Immature natural killer cell (primary cell): Measurements from ENCODE around the gene INSM1. TPM values are rescaled to one million over a fixed set of nuclear protein-coding genes. Genes with fewer than 3 reads are reported as not detected.
"Not testable (repeated sequence)": the region's sequence is repeated elsewhere in the genome, so short reads cannot be mapped to it uniquely, and the experiment has no call there.

Experiments
- DNase-seq, 3 donors: peaks; one replicate each; pipeline ENCODE4 v3.0.0; 2022; ENCODE audit warnings: mixed read lengths in 1 of 3
- H3K27ac Mint-ChIP-seq, 6 donors: one replicate each; pipeline ENCODE4 v1.8.0; 2020; ENCODE audit warnings: mixed read lengths in 6 of 6, mild to moderate bottlenecking in 5 of 6, inconsistent platforms in 4 of 6, moderate library complexity in 3 of 6
- H3K27me3 Mint-ChIP-seq, 3 donors: one replicate each; pipeline ENCODE4 v1.8.0; 2020 to 2021; ENCODE audit warnings: low read depth in 3 of 3, mild to moderate bottlenecking in 3 of 3, mixed read lengths in 3 of 3, moderate library complexity in 3 of 3, inconsistent platforms in 1 of 3
- H3K36me3 Mint-ChIP-seq, 3 donors: one replicate each; pipeline ENCODE4 v1.8.0; 2020; ENCODE audit warnings: mixed read lengths in 3 of 3, inconsistent platforms in 2 of 3, mild to moderate bottlenecking in 2 of 3
- H3K4me1 Mint-ChIP-seq, 2 donors: one replicate each; pipeline ENCODE4 v1.8.0; 2020; ENCODE audit warnings: inconsistent platforms in 2 of 2, mild to moderate bottlenecking in 2 of 2, mixed read lengths in 2 of 2, moderate library complexity in 1 of 2
- H3K4me3 Mint-ChIP-seq, 5 donors: one replicate each; pipeline ENCODE4 v1.8.0; 2020; ENCODE audit warnings: mild to moderate bottlenecking in 5 of 5, mixed read lengths in 5 of 5, inconsistent platforms in 3 of 5, moderate library complexity in 3 of 5
- H3K9me3 Mint-ChIP-seq, 6 donors: one replicate each; pipeline ENCODE4 v1.8.0; 2020; ENCODE audit warnings: mild to moderate bottlenecking in 6 of 6, mixed read lengths in 6 of 6, inconsistent platforms in 4 of 6, moderate library complexity in 3 of 6
- polyA plus RNA-seq, 3 donors: library from polyadenylated mRNA; unstranded; fragments of 300-500 nt; fragmentation: Illumina TruSeq; gene quantifications; one replicate each; pipeline ENCODE4 v1.2.3, GENCODE V29; 2021

INSM1 gene
- polyA plus RNA-seq, 3 donors from 2014 or later = not detected

DNA sequence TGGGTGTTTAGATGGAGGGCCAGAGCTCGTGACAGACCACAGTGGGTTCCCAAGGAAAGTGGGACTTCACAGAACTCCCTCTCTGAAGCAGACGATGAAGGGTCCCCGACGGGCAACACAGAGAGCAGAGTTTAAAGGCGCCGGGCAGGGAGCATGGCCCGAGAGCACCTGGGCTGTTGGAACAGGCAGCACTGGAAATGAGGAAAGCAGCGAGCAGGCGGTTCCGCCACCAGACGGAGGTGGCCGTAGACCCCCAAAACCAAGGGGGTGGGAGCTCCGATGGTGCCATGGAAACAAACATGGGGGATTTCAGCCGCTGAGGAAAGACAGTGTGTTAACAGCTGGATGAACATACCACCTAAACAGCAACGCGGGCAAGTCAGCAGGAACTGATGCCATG lies 27.5 kb upstream of the INSM1 start:
- Mint-ChIP-seq H3K27ac (no peak overlapping the region), H3K4me3 (no peak overlapping the region), H3K36me3 (peaks cover 0 to 5% (median 0%) of the 10 kb centered on the region in 3 donors), H3K4me1 (no peaks in the 10 kb centered on the region), H3K27me3 (peaks cover 0 to 2% (median 2%) of the 10 kb centered on the region in 3 donors), H3K9me3 (peaks cover 0 to 8% (median 0%) of the 10 kb centered on the region in 6 donors)
- DNase-seq = no peak

- Mint-ChIP-seq H3K4me1 (no peaks in the 10 kb centered on the region), H3K4me3 (no peak overlapping the region), H3K27me3 (peaks cover 0 to 2% (median 2%) of the 10 kb centered on the region in 3 donors), H3K27ac (no peak overlapping the region), H3K9me3 (peaks cover 0 to 3% (median 0%) of the 10 kb centered on the region in 6 donors), H3K36me3 (peaks cover 0 to 3% (median 0%) of the 10 kb centered on the region in 3 donors)
- DNase-seq = no peak
Observed at GRCh38 chr20:20341371-20341770, 26.5 kb upstream of the INSM1 start.

GRCh38 chr20:20342066-20342465 lies 25.8 kb upstream of the INSM1 start:
- no peak overlapping the region for H3K27ac Mint-ChIP-seq
- H3K36me3 Mint-ChIP-seq = peaks cover 0 to 3% (median 0%) of the 10 kb centered on the region in 3 donors
- H3K27me3 Mint-ChIP-seq = peaks cover 0 to 4% (median 3%) of the 10 kb centered on the region in 3 donors
- no peak overlapping the region for H3K4me3 Mint-ChIP-seq
- H3K4me1 Mint-ChIP-seq = no peaks in the 10 kb centered on the region
- peaks cover 0 to 8% (median 2%) of the 10 kb centered on the region in 6 donors for H3K9me3 Mint-ChIP-seq
- no peak for DNase-seq

DNA sequence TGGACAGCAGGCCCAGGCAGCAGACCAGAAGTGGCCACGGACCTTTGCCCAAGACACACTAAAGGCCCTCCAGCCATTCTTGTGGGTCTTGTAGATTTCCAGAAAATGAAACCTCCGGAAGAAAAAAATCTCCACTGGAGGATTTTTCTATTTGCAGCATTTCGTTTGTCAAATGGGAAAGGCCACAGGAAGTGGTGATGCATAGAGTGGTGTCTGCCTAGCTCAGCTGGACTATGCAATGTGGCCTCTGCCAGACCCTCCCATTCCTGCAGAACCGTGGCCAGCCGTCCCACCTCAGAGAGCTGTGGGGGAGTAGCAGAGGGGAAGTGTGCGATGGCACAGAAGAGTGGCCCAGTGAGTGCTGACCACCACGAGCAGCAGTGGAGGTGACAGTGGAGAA lies 24.0 kb upstream of the INSM1 start:
- no peak overlapping the region for H3K4me3 Mint-ChIP-seq
- H3K27ac Mint-ChIP-seq = no peak overlapping the region

GRCh38 chr20:20344476-20344875 lies 23.4 kb upstream of the INSM1 start:
- Mint-ChIP-seq H3K27me3 (peaks cover 0 to 5% (median 4%) of the 10 kb centered on the region in 3 donors), H3K36me3 (peaks cover 0 to 6% (median 0%) of the 10 kb centered on the region in 3 donors), H3K27ac (no peak overlapping the region), H3K4me1 (no peaks in the 10 kb centered on the region), H3K4me3 (no peak overlapping the region), H3K9me3 (peaks cover 0 to 8% (median 5%) of the 10 kb centered on the region in 6 donors)
- DNase-seq = no peak

More for the DNA sequence above, 24.0 kb upstream of the INSM1 start:
- peaks cover 0 to 8% (median 5%) of the 10 kb centered on the region in 6 donors for H3K9me3 Mint-ChIP-seq
- no peaks in the 10 kb centered on the region for H3K4me1 Mint-ChIP-seq
- no peak for DNase-seq
- peaks cover 0 to 6% (median 0%) of the 10 kb centered on the region in 3 donors for H3K36me3 Mint-ChIP-seq
- peaks cover 0 to 5% (median 4%) of the 10 kb centered on the region in 3 donors for H3K27me3 Mint-ChIP-seq

- H3K36me3 Mint-ChIP-seq = peaks cover 0 to 5% (median 3%) of the 10 kb centered on the region in 3 donors
- no peak overlapping the region for H3K4me3 Mint-ChIP-seq
- peaks cover 22 to 36% of the 10 kb centered on the region in 2 donors for H3K4me1 Mint-ChIP-seq
- H3K9me3 Mint-ChIP-seq = peaks cover 0 to 18% (median 13%) of the 10 kb centered on the region in 6 donors
- no peak for DNase-seq
- peaks cover 17 to 44% (median 39%) of the 10 kb centered on the region in 3 donors for H3K27me3 Mint-ChIP-seq
- peak overlapping the region in 2 of 6 donors; percentile 69 to 89 for H3K27ac Mint-ChIP-seq
Observed at GRCh38 chr20:20353576-20353975, 14.3 kb upstream of the INSM1 start.

GRCh38 chr20:20355503-20355902 lies 12.4 kb upstream of the INSM1 start:
- peak overlapping the region in 3 of 6 donors; percentile 17 to 32 (median 21) for H3K27ac Mint-ChIP-seq

DNA sequence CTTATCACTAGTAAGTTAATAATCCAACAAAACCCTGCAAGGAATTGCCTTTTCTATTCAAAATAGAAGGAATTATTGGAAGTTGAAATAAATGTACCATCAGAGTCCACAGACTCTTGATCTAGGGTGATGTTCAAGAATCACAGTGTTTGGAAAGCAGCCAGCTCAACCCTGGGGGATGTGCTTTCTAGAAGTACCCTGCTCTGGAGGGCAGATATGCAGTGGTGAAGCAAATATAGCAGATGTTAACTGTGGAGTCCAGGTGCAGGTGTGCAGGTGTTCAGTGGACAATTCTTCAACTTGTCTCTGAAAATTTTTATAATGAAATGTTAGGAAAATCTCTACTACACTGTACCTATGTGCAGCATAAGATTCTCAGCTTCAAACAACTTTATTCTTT lies 9.1 kb upstream of the INSM1 start:
- peaks cover 17 to 50% (median 43%) of the 10 kb centered on the region in 3 donors for H3K27me3 Mint-ChIP-seq
- H3K27ac Mint-ChIP-seq = peak overlapping the region; percentile 3 to 82 (median 58)
- H3K4me1 Mint-ChIP-seq = peaks cover 64 to 65% of the 10 kb centered on the region in 2 donors
- peaks cover 0 to 17% (median 11%) of the 10 kb centered on the region in 6 donors for H3K9me3 Mint-ChIP-seq
- H3K4me3 Mint-ChIP-seq = peak overlapping the region in 4 of 5 donors; percentile 21 to 58 (median 34)
- peaks cover 0 to 5% (median 3%) of the 10 kb centered on the region in 3 donors for H3K36me3 Mint-ChIP-seq
- no peak for DNase-seq

More at GRCh38 chr20:20355503-20355902, 12.4 kb upstream of the INSM1 start:
- DNase-seq, H3K36me3 Mint-ChIP-seq, H3K4me3 Mint-ChIP-seq: not testable (repeated sequence)
- Mint-ChIP-seq H3K4me1 (peaks cover 39 to 48% of the 10 kb centered on the region in 2 donors), H3K27me3 (peaks cover 17 to 44% (median 40%) of the 10 kb centered on the region in 3 donors), H3K9me3 (peaks cover 0 to 18% (median 13%) of the 10 kb centered on the region in 6 donors)

- H3K27ac Mint-ChIP-seq = peak overlapping the region in 3 of 6 donors; percentile 64 to 74 (median 73)
- H3K36me3 Mint-ChIP-seq = peaks cover 0 to under 1% (median 0%) of the 10 kb centered on the region in 3 donors
- peaks cover 59 to 65% of the 10 kb centered on the region in 2 donors for H3K4me1 Mint-ChIP-seq
- DNase-seq = no peak
- H3K27me3 Mint-ChIP-seq = peaks cover 15 to 43% (median 40%) of the 10 kb centered on the region in 3 donors
- H3K9me3 Mint-ChIP-seq = peaks cover 0 to 11% (median 5%) of the 10 kb centered on the region in 6 donors
- H3K4me3 Mint-ChIP-seq = peak overlapping the region; percentile 80 to 90 (median 84)
Observed at GRCh38 chr20:20359628-20360027, 8.3 kb upstream of the INSM1 start.

DNA sequence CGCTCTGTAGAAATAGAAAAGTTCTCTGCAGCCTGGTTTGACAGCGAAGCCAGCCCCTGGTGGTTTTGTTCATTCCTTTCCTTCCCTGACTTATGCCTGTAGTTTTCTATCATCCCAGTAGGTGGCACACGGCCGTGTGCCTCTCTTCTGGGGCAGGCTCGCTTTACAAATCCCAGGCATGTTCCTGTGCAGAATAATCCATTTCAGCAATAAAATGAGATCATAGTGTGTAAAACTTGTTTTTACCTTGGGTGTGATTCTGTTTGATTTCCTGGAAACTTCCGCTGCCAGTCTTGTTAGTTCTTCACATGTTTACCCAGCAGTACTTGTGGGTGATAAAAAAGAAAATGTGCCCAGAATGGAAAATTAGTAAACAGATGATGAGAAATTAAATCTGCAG lies 7.4 kb upstream of the INSM1 start:
- peak overlapping the region; percentile 13 to 85 (median 47) for H3K27ac Mint-ChIP-seq
- H3K4me3 Mint-ChIP-seq = peak overlapping the region; percentile 80 to 90 (median 84)
- H3K9me3 Mint-ChIP-seq = peaks cover 0 to 8% (median 2%) of the 10 kb centered on the region in 6 donors
- peaks cover 15 to 44% (median 43%) of the 10 kb centered on the region in 3 donors for H3K27me3 Mint-ChIP-seq
- H3K4me1 Mint-ChIP-seq = peaks cover 58 to 65% of the 10 kb centered on the region in 2 donors
- peak in 2 of 3 donors; percentile 41 to 45 for DNase-seq
- no peaks in the 10 kb centered on the region for H3K36me3 Mint-ChIP-seq

DNA sequence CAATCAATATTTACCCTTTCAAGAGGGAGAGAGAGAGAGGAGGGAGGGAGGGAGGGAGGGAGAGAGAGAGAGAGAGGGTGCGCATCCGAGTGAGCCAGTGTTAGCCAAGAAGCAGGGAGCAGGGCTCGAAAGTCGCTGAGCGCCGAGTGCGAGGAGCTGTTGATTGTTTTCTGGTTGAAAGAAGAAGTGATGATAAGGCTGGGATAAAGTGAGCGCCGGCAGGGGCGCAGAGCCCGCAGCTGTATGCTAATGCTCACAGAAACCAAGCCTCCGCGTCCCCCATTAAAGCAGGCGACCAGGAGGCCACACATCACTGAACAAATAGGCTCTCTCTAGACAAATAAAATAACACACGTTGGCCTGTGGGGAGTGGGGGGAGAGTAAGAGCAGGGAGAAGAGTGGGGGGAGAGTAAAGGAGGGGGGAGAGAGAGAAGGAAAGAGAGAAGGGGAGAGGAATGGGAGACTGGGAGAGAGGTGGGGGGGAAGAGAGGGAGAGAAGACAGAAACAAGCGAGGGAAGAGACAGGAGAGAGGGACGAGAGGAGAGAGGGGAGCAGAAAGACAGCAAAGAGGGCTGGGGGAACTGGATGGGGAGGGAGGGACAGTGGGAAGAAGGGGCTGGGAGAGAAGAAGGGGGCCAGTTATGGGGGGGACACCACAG lies 5.0 kb upstream of the INSM1 start:
- Mint-ChIP-seq H3K4me3 (peak overlapping the region in 4 of 5 donors; percentile 49 to 65 (median 57)), H3K4me1 (peaks cover 58 to 64% of the 10 kb centered on the region in 2 donors), H3K27ac (peak overlapping the region in 1 of 6 donors; percentile 55), H3K27me3 (peaks cover 10 to 41% (median 39%) of the 10 kb centered on the region in 3 donors), H3K36me3 (no peaks in the 10 kb centered on the region), H3K9me3 (peaks cover 0 to 5% (median 3%) of the 10 kb centered on the region in 6 donors)
- no peak for DNase-seq

DNA sequence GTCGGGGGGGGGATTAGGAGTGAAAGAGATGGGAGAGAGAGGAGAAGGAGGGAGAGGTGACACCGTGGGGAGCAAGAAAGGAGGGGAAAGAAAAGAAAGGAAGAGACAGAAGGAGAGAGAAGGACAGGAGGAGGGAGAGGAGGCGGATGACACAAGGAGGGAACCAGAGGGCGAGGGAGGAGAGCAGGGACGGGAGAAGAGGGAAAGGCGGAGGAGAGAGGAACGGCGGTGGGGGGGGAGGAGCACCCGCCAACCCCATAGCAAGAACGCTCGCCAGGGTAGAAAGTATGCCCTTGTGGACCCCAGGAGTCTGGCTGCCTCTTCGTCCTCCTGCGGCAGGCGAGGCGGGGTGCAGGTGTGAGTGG lies 4.5 kb upstream of the INSM1 start:
- H3K27me3 Mint-ChIP-seq = peaks cover 8 to 36% (median 34%) of the 10 kb centered on the region in 3 donors
- DNase-seq = no peak
- no peaks in the 10 kb centered on the region for H3K36me3 Mint-ChIP-seq
- H3K27ac Mint-ChIP-seq = no peak overlapping the region
- H3K4me1 Mint-ChIP-seq = peaks cover 53 to 59% of the 10 kb centered on the region in 2 donors
- peaks cover 0 to 4% (median under 1%) of the 10 kb centered on the region in 6 donors for H3K9me3 Mint-ChIP-seq
- H3K4me3 Mint-ChIP-seq = peak overlapping the region in 4 of 5 donors; percentile 36 to 61 (median 50)

DNA sequence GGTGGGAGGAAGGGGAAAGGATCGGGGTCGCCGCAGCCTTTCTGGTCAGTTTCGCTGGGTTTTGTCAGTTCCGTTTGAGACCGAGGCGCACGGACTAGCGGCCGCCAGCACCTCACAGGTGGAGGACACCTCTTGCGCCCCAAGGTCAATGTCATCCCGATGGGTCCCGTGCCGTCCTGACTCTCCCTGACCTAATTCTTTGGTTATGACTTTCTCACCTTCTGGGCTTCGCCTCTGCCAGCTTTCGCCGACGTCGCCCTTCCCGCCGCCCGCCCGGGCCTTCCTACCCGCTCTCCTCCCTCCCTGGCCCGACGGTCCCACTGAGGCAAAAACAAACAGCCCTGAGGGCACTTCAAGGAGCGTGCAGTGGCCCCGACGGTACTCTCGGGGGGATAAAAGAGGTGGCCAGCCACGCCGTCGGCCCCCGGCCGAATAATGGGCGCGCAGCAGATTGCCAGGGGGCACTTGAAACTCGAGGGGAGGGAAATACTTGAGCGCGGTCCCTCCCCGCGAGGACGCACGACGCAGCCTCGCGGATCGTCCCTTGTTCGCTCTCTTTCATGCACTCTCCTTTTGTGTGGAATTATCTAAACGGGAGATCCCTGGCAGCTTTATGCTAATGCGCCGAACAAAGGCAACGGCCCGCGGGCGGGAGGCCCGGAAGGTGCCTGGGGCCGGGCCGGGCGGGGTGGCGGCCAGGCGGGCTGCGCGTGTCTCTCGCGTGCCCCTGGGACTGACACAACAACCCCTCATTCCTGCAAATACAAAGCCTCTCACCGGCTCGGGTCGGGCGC lies 3.9 kb upstream of the INSM1 start:
- Mint-ChIP-seq H3K9me3 (peaks cover 0 to 2% (median 0%) of the 10 kb centered on the region in 6 donors), H3K36me3 (no peaks in the 10 kb centered on the region), H3K4me1 (peaks cover 47 to 54% of the 10 kb centered on the region in 2 donors), H3K27ac (no peak overlapping the region), H3K27me3 (peaks cover 8 to 34% (median 32%) of the 10 kb centered on the region in 3 donors), H3K4me3 (peak overlapping the region in 4 of 5 donors; percentile 36 to 61 (median 50))
- no peak for DNase-seq
